Measurements from ENCODE around the gene PRKCD. TPM values are rescaled to one million over a fixed set of nuclear protein-coding genes. Genes with fewer than 3 reads are reported as not detected.

PRKCD gene
- polyA plus RNA-seq, 3 donors: 123 to 329 (median 158) TPM

GRCh38 chr3:53167418-53168174 lies 6.6 kb downstream of the PRKCD start:
- peaks cover 99% of the 10 kb centered on the region for H3K4me1 Mint-ChIP-seq
- H3K4me2 ChIP-seq (replicated peaks; ENCODE audit: extremely low read depth, low read length, poor library complexity, severe bottlenecking): peak overlapping the region; percentile 99
- H3K9ac ChIP-seq (ENCODE audit: insufficient read depth, low read length, poor library complexity, severe bottlenecking): peak overlapping the region; percentile 75
- DNase-seq: peak in 2 of 3 donors; percentile 40 to 61
- no peak overlapping the region for H2AFZ ChIP-seq (ENCODE audit: insufficient read depth, low read depth, low read length, poor library complexity, severe bottlenecking)
- peaks cover 32 to 37% of the 10 kb centered on the region in 2 donors for H3K36me3 ChIP-seq (replicated peaks in 1 of 2; ENCODE audit: control insufficient read depth in 1 of 2, insufficient read depth in 2 of 2, low read length in 2 of 2)
- H3K4me1 ChIP-seq (ENCODE audit: control insufficient read depth in 1 of 2, insufficient read depth in 2 of 2, low read length in 2 of 2): peaks cover 98 to 100% of the 10 kb centered on the region in 2 donors
- WGBS (ENCODE audit: insufficient coverage): 60% methylated on average over 2 of the region's 7 CpGs
- H3K36me3 Mint-ChIP-seq: peaks cover 28 to 64% of the 10 kb centered on the region in 2 donors
- H3K4me3 ChIP-seq (replicated peaks in 1 of 3; ENCODE audit: low read depth in 2 of 3, low read length in 3 of 3): peak overlapping the region; percentile 1 to 93 (median 63)
- peaks cover 100% of the 10 kb centered on the region for H4K20me1 ChIP-seq (ENCODE audit: insufficient read depth, low read length)
- no peaks in the 10 kb centered on the region for H3K27me3 ChIP-seq (ENCODE audit: control insufficient read depth in 2 of 2, insufficient read depth in 2 of 2, low read length in 2 of 2)
- no peak for TF ChIP-seq CTCF (IDR thresholded peaks at IDR 0.05)
- peak overlapping the region; percentile 78 to 93 for H3K27ac ChIP-seq (ENCODE audit: low read depth in 1 of 2, low read length in 2 of 2)
- H3K27ac Mint-ChIP-seq: peak overlapping the region; percentile 91 to 99 (median 97)
- intact Hi-C loops (cut with micrococcal nuclease): loop anchor here (5.0 to 10.0 kb wide), 2 partner anchors 35 to 53 kb away; partner anchors contain the start of gene RFT1 (in 2 of the 2)
- H3K9me3 Mint-ChIP-seq: peaks cover 0 to 1% (median 0%) of the 10 kb centered on the region in 7 donors
- H3K27me3 Mint-ChIP-seq (ENCODE audit: low read depth in 3 of 3): peaks cover 0 to 3% (median 0%) of the 10 kb centered on the region in 3 donors
- no peaks in the 10 kb centered on the region for H3K9me3 ChIP-seq (replicated peaks in 1 of 2; ENCODE audit: control insufficient read depth in 1 of 2, insufficient read depth in 1 of 2, low read length in 2 of 2)
- peaks cover 100% of the 10 kb centered on the region for H3K79me2 ChIP-seq (ENCODE audit: insufficient read depth, low read length)
- H3K4me3 Mint-ChIP-seq: peak overlapping the region; percentile 94 to 96

GRCh38 chr3:53168175-53168923 lies 7.3 kb downstream of the PRKCD start:
- H3K27me3 ChIP-seq (ENCODE audit: control insufficient read depth in 2 of 2, insufficient read depth in 2 of 2, low read length in 2 of 2): no peaks in the 10 kb centered on the region
- peak in 2 of 3 donors; percentile 38 to 53 for DNase-seq
- peak overlapping the region; percentile 99 for H3K4me2 ChIP-seq (replicated peaks; ENCODE audit: extremely low read depth, low read length, poor library complexity, severe bottlenecking)
- peaks cover 32 to 71% of the 10 kb centered on the region in 2 donors for H3K36me3 Mint-ChIP-seq
- H3K27ac Mint-ChIP-seq: peak overlapping the region; percentile 91 to 99 (median 97)
- H4K20me1 ChIP-seq (ENCODE audit: insufficient read depth, low read length): peaks cover 100% of the 10 kb centered on the region
- peaks cover 99% of the 10 kb centered on the region for H3K4me1 Mint-ChIP-seq
- H3K27ac ChIP-seq (ENCODE audit: low read depth in 1 of 2, low read length in 2 of 2): peak overlapping the region; percentile 78 to 93
- peaks cover 0 to 3% (median 0%) of the 10 kb centered on the region in 3 donors for H3K27me3 Mint-ChIP-seq (ENCODE audit: low read depth in 3 of 3)
- peak overlapping the region; percentile 75 for H3K9ac ChIP-seq (ENCODE audit: insufficient read depth, low read length, poor library complexity, severe bottlenecking)
- H3K4me3 Mint-ChIP-seq: peak overlapping the region; percentile 94 to 96
- peak overlapping the region; percentile 44 to 93 (median 63) for H3K4me3 ChIP-seq (replicated peaks in 1 of 3; ENCODE audit: low read depth in 2 of 3, low read length in 3 of 3)
- TF ChIP-seq CTCF (IDR thresholded peaks at IDR 0.05): no peak
- H2AFZ ChIP-seq (ENCODE audit: insufficient read depth, low read depth, low read length, poor library complexity, severe bottlenecking): no peak overlapping the region
- H3K4me1 ChIP-seq (ENCODE audit: control insufficient read depth in 1 of 2, insufficient read depth in 2 of 2, low read length in 2 of 2): peaks cover 98 to 100% of the 10 kb centered on the region in 2 donors
- no peaks in the 10 kb centered on the region for H3K9me3 ChIP-seq (replicated peaks in 1 of 2; ENCODE audit: control insufficient read depth in 1 of 2, insufficient read depth in 1 of 2, low read length in 2 of 2)
- H3K79me2 ChIP-seq (ENCODE audit: insufficient read depth, low read length): peaks cover 100% of the 10 kb centered on the region
- 20% methylated on average over 15 of the region's 15 CpGs for WGBS (ENCODE audit: insufficient coverage)
- intact Hi-C loops (cut with micrococcal nuclease): loop anchor here (5.0 to 10.0 kb wide), 2 partner anchors 36 to 54 kb away; partner anchors contain the start of gene RFT1 (in 2 of the 2)
- H3K36me3 ChIP-seq (replicated peaks in 1 of 2; ENCODE audit: control insufficient read depth in 1 of 2, insufficient read depth in 2 of 2, low read length in 2 of 2): peaks cover 36 to 44% of the 10 kb centered on the region in 2 donors
- H3K9me3 Mint-ChIP-seq: peaks cover 0 to 1% (median 0%) of the 10 kb centered on the region in 7 donors
